Measurements from ENCODE around the gene ABRAXAS1. TPM values are rescaled to one million over a fixed set of nuclear protein-coding genes. Genes with fewer than 3 reads are reported as not detected.
A peak's percentile ranks its signal among the peaks of the same experiment; 100 is the strongest.
"Not testable (repeated sequence)": the region's sequence is repeated elsewhere in the genome, so short reads cannot be mapped to it uniquely, and the experiment has no call there.

The ABRAXAS1 gene
- total and polyA plus RNA-seq, 2 of the 8 experiments (the other 6 are each of a cell fraction or from before 2014, with no cell fraction given): 11.4 to 32.1 TPM

DNA sequence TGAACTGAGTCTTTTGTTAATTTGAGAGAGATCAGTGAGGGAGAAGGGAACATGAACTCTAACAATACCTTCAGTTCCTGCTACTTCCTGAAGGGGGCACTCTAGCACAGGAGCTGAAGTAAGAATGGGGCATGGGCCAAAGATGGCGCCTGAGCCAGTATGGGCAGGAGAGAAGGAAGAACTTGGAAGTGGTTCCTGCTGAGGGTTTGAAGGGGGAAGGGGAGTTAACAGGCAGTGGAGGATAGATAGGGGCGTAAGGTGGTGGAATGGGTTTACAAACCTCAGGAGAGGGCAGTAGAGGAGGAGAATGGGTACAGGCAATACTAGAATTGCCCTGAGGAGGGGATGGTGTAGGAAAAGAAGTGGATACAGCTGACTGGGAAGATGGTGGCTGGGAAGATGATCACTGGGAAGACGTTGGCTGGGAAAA is 24.3 kb upstream of the ABRAXAS1 start:
- H3K9me3 ChIP-seq (ENCODE audit: insufficient read depth in 2 of 2, low read depth in 1 of 2, low read length in 1 of 2); H3K79me1 ChIP-seq (ENCODE audit: low read depth, low read length); POLR2A ChIA-PET (ENCODE audit: partially characterized antibody); H3K14ac ChIP-seq (ENCODE audit: insufficient read length); H2BK20ac ChIP-seq (ENCODE audit: low read length); H3K23me2 ChIP-seq (ENCODE audit: low read depth, low read length); H3K4me1 ChIP-seq (replicated peaks in 1 of 4; ENCODE audit: control insufficient read depth in 3 of 4, insufficient read depth in 4 of 4, low read length in 3 of 4); H3K23ac ChIP-seq (ENCODE audit: insufficient read length); H3K79me2 ChIP-seq (ENCODE audit: control insufficient read depth in 1 of 2, insufficient read depth in 2 of 2, low read length in 2 of 2); H2BK120ac ChIP-seq (replicated peaks; ENCODE audit: low read depth, low read length); H2BK12ac ChIP-seq (ENCODE audit: low read depth, low read length); H3K27me3 ChIP-seq (replicated peaks in 1 of 4; ENCODE audit: control insufficient read depth in 3 of 4, extremely low read depth in 1 of 4, insufficient read depth in 3 of 4, low read length in 3 of 4); H3K27ac ChIP-seq (ENCODE audit: low read depth, low read length); H3K56ac ChIP-seq (replicated peaks; ENCODE audit: insufficient read length, low read depth, low read length); H2AK5ac ChIP-seq (ENCODE audit: low read depth, low read length); H2BK15ac ChIP-seq (ENCODE audit: low read length); H4K8ac ChIP-seq (ENCODE audit: extremely low read depth, insufficient read depth, low read length); H3K9ac ChIP-seq (replicated peaks in 1 of 4; ENCODE audit: extremely low read depth in 1 of 4, low read depth in 3 of 4, low read length in 3 of 4); H3K4me2 ChIP-seq (ENCODE audit: insufficient read depth in 1 of 2, low read depth in 2 of 2, low read length in 2 of 2); H3K4ac ChIP-seq (replicated peaks; ENCODE audit: insufficient read length, low read depth, low read length); H4K5ac ChIP-seq (ENCODE audit: insufficient read length, low read depth, low read length); H4K20me1 ChIP-seq (replicated peaks in 1 of 2; ENCODE audit: control insufficient read depth in 1 of 2, insufficient read depth in 2 of 2, low read length in 2 of 2); H2BK5ac ChIP-seq (ENCODE audit: low read depth, low read length); H4K91ac ChIP-seq (replicated peaks; ENCODE audit: insufficient read length, low read length); H3K4me3 ChIP-seq (ENCODE audit: extremely low read depth in 1 of 4, insufficient read depth in 2 of 4, low read depth in 3 of 4, low read length in 4 of 4); H3K36me3 ChIP-seq (ENCODE audit: control insufficient read depth in 2 of 4, insufficient read depth in 4 of 4, low read length in 3 of 4): not testable (repeated sequence)
- Histone ChIP-seq H2AFZ (ENCODE audit: low read length) (peak overlapping the region; percentile 100), H3K18ac (ENCODE audit: extremely low read depth, low read length) (peak overlapping the region; percentile 51; the same call in 1 of the 2 replicates)
- TF ChIP-seq, protein P1, sequence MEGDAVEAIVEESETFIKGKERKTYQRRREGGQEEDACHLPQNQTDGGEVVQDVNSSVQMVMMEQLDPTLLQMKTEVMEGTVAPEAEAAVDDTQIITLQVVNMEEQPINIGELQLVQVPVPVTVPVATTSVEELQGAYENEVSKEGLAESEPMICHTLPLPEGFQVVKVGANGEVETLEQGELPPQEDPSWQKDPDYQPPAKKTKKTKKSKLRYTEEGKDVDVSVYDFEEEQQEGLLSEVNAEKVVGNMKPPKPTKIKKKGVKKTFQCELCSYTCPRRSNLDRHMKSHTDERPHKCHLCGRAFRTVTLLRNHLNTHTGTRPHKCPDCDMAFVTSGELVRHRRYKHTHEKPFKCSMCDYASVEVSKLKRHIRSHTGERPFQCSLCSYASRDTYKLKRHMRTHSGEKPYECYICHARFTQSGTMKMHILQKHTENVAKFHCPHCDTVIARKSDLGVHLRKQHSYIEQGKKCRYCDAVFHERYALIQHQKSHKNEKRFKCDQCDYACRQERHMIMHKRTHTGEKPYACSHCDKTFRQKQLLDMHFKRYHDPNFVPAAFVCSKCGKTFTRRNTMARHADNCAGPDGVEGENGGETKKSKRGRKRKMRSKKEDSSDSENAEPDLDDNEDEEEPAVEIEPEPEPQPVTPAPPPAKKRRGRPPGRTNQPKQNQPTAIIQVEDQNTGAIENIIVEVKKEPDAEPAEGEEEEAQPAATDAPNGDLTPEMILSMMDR (IDR thresholded peaks at IDR 0.05; ENCODE audit: control extremely low read depth in 1 of 3, insufficient read depth in 1 of 3, low read depth in 1 of 3, low read length in 3 of 3): peak; percentile 13 to 66 (median 57)
- peak; percentile 94 for TF ChIP-seq YY1 (IDR thresholded peaks at IDR 0.05; ENCODE audit: low read depth, low read length)
- peak; percentile 76 to 78 for TF ChIP-seq RAD21 (IDR thresholded peaks at IDR 0.05 in 1 of 2, conservative IDR thresholded peaks at IDR 0.05 in 1 of 2; ENCODE audit: low read depth in 2 of 2, low read length in 2 of 2)
- FAIRE-seq (peak; percentile 58), DNase-seq (ENCODE audit: low read depth in 1 of 2, low spot score in 2 of 2) (peak; percentile 15 to 82)
- CTCF ChIA-PET (ENCODE audit: partially characterized antibody): interaction anchor here (0.6 to 4.8 kb wide), 24 partner anchors 10 to 959 kb away, joined by 3 to 58 read pairs (median 5); no protein-coding TSS in a partner anchor
- WGBS, 2 experiments (ENCODE audit: extremely low coverage in 1 of 2, insufficient coverage in 1 of 2, insufficient read length in 1 of 2, insufficient replicate concordance in 2 of 2, low coverage in 1 of 2, low lambda C conversion rate in 2 of 2, missing lambda C conversion rate in 1 of 2): 65% methylated on average over 3 of the region's 3 CpGs; no CpG with 5 or more reads in 1 of the 2 experiments

All from H1 (cell line).